GM12891 (cell line): ENCODE measurements around the gene BEGAIN.

Source experiments
- PAX5 ChIP-seq: IDR thresholded peaks from 2 replicates; pipeline ENCODE4 v1.6.1; 2011; ENCODE audit warnings: low read length, moderate library complexity, mild to moderate bottlenecking; ENCODE audit not compliant: insufficient read depth, severe bottlenecking
- POLR2A ChIP-seq: IDR thresholded peaks from 2 replicates; pipeline ENCODE4 v1.6.1; 2011; ENCODE audit warnings: low read depth, low read length, control low read depth
- POLR2AphosphoS5 ChIP-seq: IDR thresholded peaks from 2 replicates; pipeline ENCODE4 v1.6.1; 2011; ENCODE audit warnings: low read depth, low read length, control low read depth
- POU2F2 ChIP-seq: IDR thresholded peaks from 2 replicates; pipeline ENCODE4 v1.6.1; 2011; ENCODE audit warnings: low read depth, mild to moderate bottlenecking, control low read depth, low read length, moderate library complexity
- SPI1 ChIP-seq: IDR thresholded peaks from 2 replicates; pipeline ENCODE4 v1.6.1; 2011; ENCODE audit warnings: low read depth, low read length, control low read depth
- TAF1 ChIP-seq: IDR thresholded peaks from 2 replicates; pipeline ENCODE4 v1.6.1; 2011; ENCODE audit warnings: low read depth, low read length, control low read depth

- TF ChIP-seq POLR2A: no peak
- TF ChIP-seq POLR2AphosphoS5: no peak
- TF ChIP-seq PAX5: no peak
- TF ChIP-seq TAF1: no peak
- no peak for TF ChIP-seq SPI1
- no peak for TF ChIP-seq POU2F2
Measured at GRCh38 chr14:100530270-100531072, 56.7 kb downstream of the BEGAIN start.
